ENCODE data around the gene MAP1A. TPM values are rescaled to one million over a fixed set of nuclear protein-coding genes. Genes with fewer than 3 reads are reported as not detected.

Gene MAP1A
- total RNA-seq, 1 donor from 2014 or later, result 1.7 TPM

GRCh38 chr15:43487271-43487895, 30.0 kb upstream of the MAP1A start:
- no peak for DNase-seq (ENCODE audit: low read depth)
- no peak overlapping the region for H3K4me3 ChIP-seq (ENCODE audit: low read depth, low read length)

GRCh38 chr15:43488790-43489189, 28.6 kb upstream of the MAP1A start:
- TF ChIP-seq CTCF (conservative IDR thresholded peaks at IDR 0.05; ENCODE audit: low read depth, low read length), result no peak
- no peak overlapping the region for H3K4me3 ChIP-seq (ENCODE audit: low read depth, low read length)
- DNase-seq (ENCODE audit: low read depth), result no peak

More at GRCh38 chr15:43487271-43487895, 30.0 kb upstream of the MAP1A start:
- TF ChIP-seq CTCF (conservative IDR thresholded peaks at IDR 0.05; ENCODE audit: low read depth, low read length), result no peak

GRCh38 chr15:43489191-43489590, 28.2 kb upstream of the MAP1A start:
- no peak for DNase-seq (ENCODE audit: low read depth)
- H3K4me3 ChIP-seq (ENCODE audit: low read depth, low read length), result no peak overlapping the region
- TF ChIP-seq CTCF (conservative IDR thresholded peaks at IDR 0.05; ENCODE audit: low read depth, low read length), result no peak

- no peak for DNase-seq (ENCODE audit: low read depth)
- H3K4me3 ChIP-seq (ENCODE audit: low read depth, low read length), result peak overlapping the region; percentile 90
- TF ChIP-seq CTCF (conservative IDR thresholded peaks at IDR 0.05; ENCODE audit: low read depth, low read length), result no peak
Observed at GRCh38 chr15:43492266-43492665, 25.1 kb upstream of the MAP1A start.

- peak; percentile 59 for DNase-seq (ENCODE audit: low read depth)
- H3K4me3 ChIP-seq (ENCODE audit: low read depth, low read length), result peak within 1 kb of the TSS; percentile 90
- no peak for TF ChIP-seq CTCF (conservative IDR thresholded peaks at IDR 0.05; ENCODE audit: low read depth, low read length)
Observed at GRCh38 chr15:43492673-43493601, 24.5 kb upstream of the MAP1A start, which contains the start of gene TP53BP1. TSS of gene TP53BP1 (minus strand) at chr15:43493156. CDS start at chr15:43493043, 113 bp downstream.

- DNase-seq (ENCODE audit: low read depth), result no peak
- no peak for TF ChIP-seq CTCF (conservative IDR thresholded peaks at IDR 0.05; ENCODE audit: low read depth, low read length)
- H3K4me3 ChIP-seq (ENCODE audit: low read depth, low read length), result peak overlapping the region; percentile 90
Observed at GRCh38 chr15:43493703-43494472, 23.5 kb upstream of the MAP1A start.

Measured in epithelial cell of proximal tubule (primary cell).